Activated effector memory CD4-positive, alpha-beta T cell treated with anti-CD3 and anti-CD28 coated beads, Interleukin-2, amount 50 U/mL, for 16 hours (primary cell): ENCODE results near the gene TLE1.

Experiments
- DNase-seq: peaks from one replicate; pipeline ENCODE4 v3.0.0-alpha.2; 2020

The TLE1 gene

GRCh38 chr9:81570083-81570482 is 119.3 kb downstream of the TLE1 start:
- DNase-seq: no peak

- no peak for DNase-seq
These were observed 123.2 kb downstream of the TLE1 start for GRCh38 chr9:81566074-81566698.

- DNase-seq: no peak
These were observed 123.7 kb downstream of the TLE1 start for GRCh38 chr9:81565609-81566008.

GRCh38 chr9:81565144-81565543 is 124.2 kb downstream of the TLE1 start:
- no peak for DNase-seq

- no peak for DNase-seq
These were observed 124.7 kb downstream of the TLE1 start for GRCh38 chr9:81564632-81565031.

- DNase-seq: no peak
These were observed 125.6 kb downstream of the TLE1 start for GRCh38 chr9:81563739-81564138.

- DNase-seq: no peak
These were observed 126.3 kb downstream of the TLE1 start for GRCh38 chr9:81563020-81563407.

GRCh38 chr9:81562231-81563019 is 126.9 kb downstream of the TLE1 start:
- no peak for DNase-seq

GRCh38 chr9:81560851-81561732 is 128.3 kb downstream of the TLE1 start:
- DNase-seq: no peak

GRCh38 chr9:81559709-81560108 is 129.6 kb downstream of the TLE1 start:
- no peak for DNase-seq

- DNase-seq: no peak
These were observed 130.2 kb downstream of the TLE1 start for GRCh38 chr9:81559197-81559596.

GRCh38 chr9:81558091-81558830 is 131.1 kb downstream of the TLE1 start:
- DNase-seq: no peak

- no peak for DNase-seq
These were observed 131.8 kb downstream of the TLE1 start for GRCh38 chr9:81557452-81558090.

GRCh38 chr9:81556923-81557322 is 132.4 kb downstream of the TLE1 start:
- DNase-seq: no peak

GRCh38 chr9:81552581-81552991 is 136.8 kb downstream of the TLE1 start:
- no peak for DNase-seq

- no peak for DNase-seq
These were observed 139.2 kb downstream of the TLE1 start for GRCh38 chr9:81550207-81550583.

- DNase-seq: no peak
These were observed 139.7 kb downstream of the TLE1 start for GRCh38 chr9:81549500-81550206.

- no peak for DNase-seq
These were observed 140.4 kb downstream of the TLE1 start for GRCh38 chr9:81548911-81549310.

GRCh38 chr9:81546489-81546888 is 142.9 kb downstream of the TLE1 start:
- DNase-seq: no peak

GRCh38 chr9:81543695-81544094 is 145.7 kb downstream of the TLE1 start:
- no peak for DNase-seq

- DNase-seq: no peak
These were observed 147.0 kb downstream of the TLE1 start for GRCh38 chr9:81542118-81542889.
